NCI-H446 (cell line): ENCODE measurements around the gene CERK.
"Not testable (repeated sequence)": the region's sequence is repeated elsewhere in the genome, so short reads cannot be mapped to it uniquely, and the experiment has no call there.

ENCODE experiments used
- DNase-seq, 2 experiments: peaks; one replicate each; lab custom pipeline; 2025; lab: John Stamatoyannopoulos, UW

The CERK gene

DNA sequence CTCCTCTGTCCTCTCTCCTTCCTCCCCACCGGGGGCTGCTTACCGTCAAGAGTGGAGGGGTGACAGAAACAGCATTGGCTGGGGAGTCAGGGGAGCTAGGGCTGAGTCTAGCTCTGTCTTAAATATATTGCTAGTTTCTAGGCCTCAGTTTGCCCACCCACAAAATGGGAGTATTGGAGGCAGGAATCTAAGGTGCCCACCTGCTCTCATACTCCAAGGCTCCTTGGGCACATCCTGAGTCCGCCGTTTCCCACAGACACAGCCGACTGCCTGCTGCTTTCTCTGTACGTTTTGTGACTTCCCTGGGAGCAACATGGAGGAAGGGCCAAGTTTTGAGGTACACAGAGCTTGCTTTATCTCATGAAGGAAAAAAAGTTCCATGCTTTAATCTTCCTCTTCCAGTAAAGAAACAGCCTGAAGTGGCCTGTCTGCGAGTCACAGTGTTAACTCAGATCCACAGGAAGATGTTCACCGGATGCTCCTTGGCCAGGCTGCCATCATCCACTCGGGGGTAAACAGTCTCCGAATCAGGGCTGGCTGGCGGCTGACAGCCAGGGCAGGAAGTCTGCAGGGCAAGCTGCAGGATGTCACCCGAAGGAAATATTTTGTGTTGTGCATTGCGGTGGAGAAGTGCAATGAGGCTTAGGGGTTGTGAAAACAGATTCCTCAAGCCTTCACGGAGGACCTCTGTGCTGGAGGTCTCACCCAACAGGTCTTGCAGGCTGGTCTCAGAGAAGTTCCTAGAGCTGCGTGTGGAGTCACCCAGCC lies 11.0 kb upstream of the CERK start:
- DNase-seq, result no peak

DNA sequence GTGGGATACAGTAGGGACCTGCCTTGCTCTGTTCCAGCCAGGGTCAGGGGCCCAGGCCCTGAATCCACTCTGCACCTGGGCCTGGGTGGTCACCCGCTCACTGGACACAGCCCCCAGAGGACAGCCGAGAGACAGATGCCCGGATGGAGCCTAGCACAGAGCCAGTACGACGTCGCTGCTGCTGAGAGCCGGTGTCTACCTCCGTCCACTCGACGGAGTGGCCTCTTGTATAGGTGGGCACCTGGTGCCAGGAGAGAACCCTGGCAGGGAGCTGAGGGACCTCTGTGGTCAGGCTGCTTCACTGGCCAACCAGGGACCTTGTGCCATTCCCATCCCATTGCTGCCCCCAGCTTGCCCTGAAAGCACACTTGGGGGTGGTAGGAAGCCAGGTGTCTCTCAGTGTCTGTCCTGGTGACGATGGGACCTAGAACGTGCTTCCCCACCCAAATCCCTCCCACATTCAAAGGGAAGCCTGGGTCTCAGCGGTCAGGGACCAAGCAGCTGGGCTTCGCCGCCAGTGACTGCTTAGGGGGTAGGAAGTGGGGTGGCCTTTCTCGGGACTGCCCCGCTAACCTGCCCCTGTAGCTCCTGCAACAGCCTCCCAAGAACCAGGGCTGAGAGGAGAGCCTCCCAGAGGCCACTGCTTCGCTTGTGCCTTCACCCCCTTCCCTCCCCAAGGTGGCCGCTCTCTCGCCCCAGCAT lies 10.3 kb upstream of the CERK start:
- no peak for DNase-seq

DNA sequence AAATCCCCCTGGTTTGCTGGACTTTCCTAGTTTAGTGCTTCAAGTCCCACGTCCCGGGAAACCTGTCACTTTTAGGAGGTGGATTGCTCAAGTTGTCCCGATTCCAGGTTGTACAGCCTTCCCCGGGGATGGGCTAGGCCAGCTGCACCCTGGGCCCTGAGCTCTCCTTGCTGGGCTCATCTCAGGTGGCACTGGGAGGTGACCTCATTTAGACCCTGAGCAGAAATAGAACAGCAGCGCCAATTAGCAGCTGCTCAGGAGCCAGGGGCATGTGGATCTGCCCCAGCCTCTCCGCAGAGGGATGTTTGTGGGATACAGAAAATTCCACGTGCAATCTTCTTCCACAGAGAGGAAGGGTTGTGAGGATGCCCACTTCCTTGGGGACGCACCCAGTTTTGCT lies 9.6 kb upstream of the CERK start:
- no peak for DNase-seq

DNA sequence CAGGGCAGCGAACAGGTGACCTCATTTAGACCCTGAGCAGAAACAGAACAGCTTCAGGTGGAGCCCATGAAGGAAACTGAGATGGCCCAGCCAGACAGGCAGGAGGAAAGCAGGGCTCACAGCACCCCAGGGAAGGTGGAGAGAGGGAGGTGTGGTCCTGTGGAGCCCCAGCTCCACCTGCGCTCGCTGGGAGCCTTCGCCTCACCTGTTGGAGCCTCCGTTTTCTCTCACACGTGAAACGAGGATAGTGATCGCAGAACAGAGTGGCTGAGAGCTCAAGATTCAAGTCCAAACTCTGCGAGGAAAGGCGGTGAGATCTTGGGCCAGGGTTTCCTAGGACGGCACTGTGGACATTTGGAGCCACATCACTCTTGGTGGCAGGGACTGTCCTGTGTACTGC lies 8.6 kb upstream of the CERK start:
- no peak for DNase-seq

DNA sequence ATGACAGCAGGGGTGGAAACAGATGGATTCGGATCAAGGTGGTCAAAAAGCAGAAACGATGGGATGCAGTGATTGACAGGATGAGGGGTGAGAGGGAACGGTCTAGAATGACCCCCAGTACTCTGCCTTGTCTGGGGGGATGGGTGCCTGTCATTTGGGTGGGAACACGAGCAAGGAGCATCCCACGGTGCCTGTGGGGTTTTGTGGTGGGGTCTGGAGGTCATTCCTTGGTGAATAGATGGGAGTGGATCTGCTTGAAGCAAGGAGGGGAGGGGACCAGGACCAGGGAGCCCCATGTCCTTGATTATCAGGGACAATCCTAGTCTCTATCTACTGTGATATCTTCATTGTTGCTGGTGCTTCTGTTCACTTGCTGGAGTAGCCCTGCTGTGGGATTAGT lies 8.1 kb upstream of the CERK start:
- no peak for DNase-seq

DNA sequence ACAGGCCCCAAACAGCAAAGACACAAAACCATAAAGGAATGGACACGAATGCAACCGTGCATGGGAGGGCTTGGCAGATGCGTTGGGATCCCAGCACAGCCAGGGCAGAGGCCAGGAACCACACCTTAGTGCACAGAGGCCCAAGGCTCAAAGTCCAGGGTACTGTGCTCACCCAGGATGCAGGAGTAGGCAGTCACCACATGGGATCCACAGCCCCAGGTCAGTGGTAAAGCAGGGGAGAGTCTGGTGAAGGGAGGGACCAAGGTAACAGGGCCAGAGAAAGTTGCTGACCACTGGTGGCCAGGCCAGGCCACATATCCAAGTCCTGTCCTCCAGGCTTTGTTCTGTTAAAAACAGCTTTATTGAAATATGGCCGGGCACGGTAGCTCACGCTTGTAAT lies 6.5 kb upstream of the CERK start:
- DNase-seq, result no peak

DNA sequence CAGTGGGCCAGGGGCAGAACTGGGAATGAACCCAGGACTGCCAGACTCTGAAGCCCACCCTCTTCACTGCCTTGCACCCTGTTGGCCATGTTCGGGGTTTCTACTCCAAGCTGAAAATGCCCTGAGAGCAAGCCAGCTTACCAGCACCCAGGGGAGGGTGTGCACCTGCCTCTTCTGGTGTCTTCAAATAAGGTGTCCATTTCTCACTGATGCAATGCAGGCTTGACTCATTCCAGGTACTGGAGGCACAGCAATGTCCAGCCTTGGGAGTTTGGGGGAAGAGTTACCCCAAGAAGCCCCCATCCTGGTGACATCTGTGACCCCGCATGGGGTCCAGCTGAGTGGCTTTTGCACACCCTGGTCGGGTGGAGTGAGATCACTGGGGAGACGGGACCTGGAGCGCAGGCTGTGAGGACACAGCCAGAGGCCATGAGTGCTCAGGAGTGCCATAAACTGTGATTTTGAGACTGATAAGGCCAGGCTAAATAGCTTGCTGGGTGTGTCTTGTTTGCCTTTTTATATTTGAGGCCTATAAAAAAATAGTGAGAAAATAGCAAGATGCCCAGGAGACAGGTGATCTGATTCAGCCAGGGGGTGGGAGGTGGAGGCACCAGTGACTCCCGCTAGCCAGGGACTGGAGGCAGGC lies 4.6 kb upstream of the CERK start:
- no peak for DNase-seq

DNA sequence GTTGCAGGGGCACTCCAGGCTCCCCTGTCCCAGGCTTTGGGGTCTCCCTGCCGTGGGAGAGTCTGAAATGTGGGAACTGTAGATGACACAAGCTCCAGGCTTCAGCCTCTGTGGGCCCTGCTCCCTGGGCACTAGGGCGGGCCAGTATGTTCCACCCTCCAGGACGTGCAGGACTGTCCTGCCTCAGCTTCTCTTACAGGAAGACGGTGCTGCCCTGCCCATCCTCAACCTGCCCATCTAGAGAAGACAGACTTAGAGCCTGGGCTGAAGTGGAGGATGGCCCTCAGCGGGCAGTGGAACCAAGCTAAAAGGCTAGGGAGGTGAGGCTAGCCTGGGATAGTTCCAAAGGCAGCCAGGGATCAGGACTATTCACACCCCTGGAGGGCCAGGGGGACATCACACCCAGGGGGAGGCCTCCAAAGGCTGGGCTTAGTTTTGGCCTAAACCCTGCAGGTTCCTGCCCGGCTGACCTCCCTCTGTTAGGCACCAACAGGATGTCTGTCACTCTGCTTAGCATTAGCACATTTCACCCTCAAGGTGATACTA lies 4.0 kb upstream of the CERK start:
- no peak for DNase-seq

DNA sequence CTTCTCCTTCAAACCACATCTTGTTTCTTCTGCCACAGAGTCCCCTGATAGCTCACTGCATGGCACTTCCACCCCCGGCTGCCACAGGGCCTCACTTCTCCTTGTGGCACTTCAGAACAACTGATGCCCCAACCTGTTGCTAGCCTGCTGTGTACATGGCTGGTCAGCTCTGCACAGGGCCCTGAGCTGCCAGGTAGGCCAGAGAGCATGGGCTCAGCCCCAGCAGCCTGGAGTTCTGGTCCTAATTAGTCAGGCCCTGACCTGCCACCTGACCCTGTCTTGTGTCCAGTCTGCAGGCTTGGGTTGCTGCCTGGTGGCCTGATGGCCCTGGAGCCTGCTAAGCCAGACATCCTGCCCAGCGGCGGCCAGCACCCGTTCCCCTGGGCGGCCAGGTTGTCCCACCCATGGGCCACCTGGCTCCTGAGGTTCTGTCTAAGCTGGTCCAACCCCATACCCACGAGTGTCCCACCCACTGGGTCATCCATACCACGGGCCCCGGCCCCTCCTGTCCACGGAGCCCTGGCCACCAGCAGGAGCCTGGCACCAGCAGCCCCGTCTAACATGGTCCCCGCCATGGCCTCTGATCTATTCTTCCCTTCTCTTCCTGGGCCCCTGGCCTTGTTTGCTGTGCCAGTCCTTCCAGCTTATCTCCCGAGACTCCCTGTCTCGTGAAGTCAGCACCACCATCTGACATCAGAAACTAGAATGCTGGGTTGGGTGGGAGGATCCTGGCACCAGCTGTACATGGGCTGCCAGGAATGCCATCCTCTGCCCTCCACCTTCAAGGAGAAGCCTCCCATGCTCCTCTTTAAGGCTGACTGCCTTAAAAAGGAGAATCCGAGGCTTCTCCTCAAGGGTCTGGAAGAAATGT lies 3.1 kb upstream of the CERK start:
- no peak for DNase-seq

DNA sequence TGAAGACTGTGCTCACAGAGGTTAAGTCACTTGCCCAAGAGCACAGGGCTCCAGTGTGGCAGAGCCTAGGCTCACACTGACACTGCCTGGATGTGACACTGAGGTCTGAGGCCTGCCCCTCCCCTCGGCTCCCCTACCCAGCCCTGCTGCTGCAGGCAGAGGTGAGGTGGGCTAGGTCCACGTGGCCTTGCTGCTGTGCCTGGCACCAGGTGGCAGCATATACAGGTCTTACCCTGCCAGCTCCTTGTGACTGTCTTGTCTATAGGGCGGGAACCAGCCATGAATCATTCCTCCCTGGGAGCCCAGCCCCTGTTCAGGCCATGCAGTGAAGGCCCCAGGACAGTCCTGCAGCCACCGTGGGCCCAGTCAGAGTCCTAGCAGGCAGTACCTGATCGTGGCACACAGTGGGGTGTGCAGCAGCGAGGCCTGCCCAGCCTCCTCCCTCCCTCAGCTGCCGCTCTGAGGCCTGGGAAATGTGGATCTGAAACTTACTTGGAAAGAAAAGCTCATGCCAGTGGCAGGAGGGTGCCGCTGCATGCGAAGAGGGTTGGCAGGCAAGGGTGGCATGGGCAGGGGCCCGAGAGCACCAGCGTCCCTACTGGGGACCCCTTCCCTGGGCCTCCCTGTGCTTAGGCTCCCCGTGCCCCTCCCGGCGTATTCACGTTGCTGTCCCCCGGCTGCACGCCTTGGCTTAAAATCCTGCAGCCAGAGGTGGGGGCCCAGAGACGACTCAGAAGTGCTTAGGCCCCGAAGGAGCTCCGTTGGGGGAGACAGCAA lies 1.2 kb upstream of the CERK start:
- no peak for DNase-seq

DNA sequence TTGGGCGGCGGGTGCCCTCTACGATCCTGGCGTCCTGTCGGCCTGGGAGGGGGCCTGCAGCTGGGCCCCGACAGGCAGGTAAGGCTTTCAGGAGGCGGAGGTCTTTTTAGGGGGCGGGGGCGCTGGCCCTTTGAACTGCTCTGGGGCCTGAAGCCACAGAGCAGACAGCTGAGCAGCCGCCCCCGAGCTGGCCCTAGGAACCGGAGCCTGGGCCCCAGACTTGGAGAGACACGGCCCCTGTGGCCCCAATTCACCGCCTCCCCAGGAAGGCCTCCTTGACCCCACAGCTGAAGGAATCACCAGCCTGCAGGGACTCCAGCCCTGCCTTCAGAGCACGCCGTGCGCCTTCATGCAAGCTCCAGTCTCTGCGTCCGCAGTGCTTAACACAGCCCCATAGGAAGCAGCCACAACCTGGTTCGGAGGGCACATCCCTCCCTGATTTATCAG lies 618 bp upstream of the CERK start:
- no peak for DNase-seq

DNA sequence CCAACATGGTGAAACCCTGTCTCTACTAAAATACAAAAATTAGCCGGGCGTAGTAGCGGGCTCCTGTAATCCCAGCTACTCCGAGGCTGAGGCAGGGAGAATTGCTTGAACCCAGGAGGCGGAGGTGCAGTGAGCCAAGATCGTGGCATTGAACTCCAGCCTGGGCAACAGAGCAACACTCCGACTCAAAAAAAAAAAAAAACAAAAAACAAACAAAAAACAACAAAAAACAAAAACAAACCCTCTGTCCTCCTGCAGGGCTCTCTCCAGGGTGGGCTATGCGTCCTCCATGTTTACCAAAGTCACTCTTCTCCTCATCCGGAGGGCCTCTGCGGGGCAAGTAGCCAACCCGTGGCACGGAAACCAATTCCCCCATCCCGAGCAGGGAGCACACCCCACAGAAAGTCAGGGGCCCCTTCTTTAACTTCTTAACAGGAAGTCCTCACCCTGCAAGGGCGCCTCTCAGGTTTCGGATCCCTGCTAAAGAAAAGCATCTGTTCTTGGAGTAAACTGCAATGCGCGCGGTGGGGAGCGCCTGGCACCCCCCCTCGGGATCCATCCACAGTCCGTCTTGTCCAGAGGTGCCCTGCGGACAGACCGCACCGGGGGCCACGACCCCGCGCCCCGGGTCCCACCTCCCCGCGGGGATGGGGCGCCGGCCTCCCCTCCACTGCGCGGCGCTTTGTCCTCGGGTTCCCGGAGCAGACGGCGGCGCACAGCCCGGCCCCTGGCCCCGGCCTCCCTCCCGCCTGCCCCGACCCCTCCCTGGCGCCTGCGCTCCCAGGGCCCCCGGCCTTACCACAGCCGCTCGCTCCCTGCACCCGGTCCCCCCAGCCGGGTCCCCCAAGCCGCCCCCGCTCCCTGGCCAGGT lies 712 bp downstream of the CERK start:
- DNase-seq, result no peak

DNA sequence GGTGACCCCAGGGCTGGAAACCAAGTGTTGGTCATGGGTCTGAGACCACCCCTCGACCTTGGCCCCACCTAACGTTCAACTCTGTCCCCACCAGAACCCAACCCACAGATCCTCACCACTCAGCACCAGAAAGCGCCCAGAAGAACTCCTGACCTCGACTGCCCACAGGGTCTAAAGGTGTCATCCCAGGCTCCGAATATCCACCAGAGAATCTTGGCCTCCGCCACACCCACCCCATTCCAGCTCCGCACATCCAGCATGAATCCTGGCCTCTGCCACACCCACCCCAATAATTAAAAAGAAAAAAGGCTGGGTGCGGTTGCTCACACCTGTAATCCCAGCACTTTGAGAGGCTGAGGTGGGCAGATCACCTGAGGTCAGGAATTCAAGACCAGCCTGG lies 1.3 kb downstream of the CERK start:
- DNase-seq, result no peak

DNA sequence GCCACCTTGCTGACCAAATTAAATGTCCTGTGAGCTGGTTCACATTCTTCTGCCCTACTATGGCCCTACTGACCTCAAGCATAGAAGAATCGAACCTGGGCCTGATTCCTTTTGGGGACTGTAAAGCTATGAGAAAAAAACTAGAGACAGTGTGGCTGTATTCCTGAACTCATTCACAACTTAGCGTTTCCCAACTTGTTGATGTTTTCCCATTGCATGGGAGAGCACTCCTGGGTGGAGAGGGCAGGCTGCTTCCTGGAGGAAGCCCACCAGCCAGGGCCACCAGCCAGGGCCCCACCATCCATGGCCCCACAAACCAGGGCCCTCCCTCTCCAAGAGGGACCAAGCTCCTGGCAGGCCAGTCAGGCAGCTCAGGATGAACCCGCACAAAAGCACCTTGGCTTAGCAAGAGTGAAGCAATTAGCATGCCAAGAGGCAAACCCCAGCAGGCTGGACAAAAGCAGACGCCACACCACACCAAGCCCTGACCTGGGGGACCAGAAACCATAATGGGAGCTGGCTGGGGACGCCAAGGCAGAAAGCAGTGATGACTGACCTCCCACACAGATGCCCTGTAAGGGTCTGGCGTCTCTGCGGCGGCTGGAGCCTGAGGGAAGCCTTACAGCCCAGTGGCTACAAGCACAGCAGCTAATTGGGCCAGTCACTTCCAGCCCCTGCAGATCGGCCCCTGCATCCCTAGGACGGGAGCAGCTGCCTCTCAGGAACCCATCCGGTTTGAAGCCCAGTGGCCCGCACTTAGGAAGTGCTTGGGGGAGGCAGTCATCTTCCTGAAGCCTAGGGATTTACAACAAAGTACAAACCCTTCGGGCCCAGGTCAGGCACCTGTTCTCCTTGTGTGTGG lies 2.1 kb downstream of the CERK start:
- DNase-seq, result no peak

DNA sequence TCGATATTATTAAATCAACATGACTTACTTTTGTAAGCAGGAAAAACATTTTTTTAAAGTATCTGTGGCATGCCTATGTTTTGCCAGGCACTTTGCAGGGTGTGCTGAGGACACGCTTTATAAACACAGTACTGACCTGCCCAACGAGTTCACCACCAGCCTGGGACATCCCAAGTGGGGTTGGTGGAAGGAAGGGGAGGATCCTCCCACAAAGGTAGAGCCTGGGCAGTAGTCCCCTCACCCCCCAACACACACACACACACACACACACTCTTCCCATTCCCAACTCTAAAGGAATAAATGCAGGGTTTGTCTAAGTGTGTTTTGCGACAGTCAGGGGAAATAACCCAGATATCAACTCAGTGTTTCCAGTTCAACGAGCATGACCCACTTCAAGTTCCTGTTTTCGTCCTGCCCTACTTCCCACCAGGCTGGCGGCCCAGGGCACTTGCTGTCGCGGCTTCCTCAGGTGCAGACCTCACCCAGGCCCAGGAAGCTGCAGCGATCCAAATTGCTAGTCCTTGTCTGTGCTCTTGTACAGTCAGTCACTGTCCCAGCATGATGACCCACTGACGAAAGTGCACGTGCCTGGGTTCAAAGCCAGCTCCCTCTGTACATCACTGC lies 3.1 kb downstream of the CERK start:
- no peak for DNase-seq

DNA sequence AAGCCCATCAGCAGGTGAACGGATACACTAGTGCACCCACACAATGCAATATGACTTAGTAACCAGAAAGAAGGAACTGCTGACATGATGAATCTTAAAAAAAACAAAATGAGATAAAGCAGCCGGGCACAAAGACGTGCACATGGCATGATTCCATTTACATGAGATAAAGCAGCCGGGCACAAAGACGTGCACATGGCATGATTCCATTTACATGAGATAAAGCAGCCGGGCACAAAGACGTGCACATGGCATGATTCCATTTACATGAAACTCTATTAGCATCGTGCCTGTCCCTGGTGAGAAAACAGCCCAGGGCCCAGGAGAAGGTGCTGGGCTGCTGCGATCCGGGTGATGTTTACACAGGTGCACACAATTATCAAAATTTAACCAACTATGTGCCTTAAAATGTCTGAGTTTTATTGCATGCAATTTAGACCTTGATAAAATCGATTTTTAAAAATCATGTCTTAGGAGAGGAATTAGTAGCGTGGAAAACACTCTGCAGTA lies 3.8 kb downstream of the CERK start:
- DNase-seq, result not testable (repeated sequence)

DNA sequence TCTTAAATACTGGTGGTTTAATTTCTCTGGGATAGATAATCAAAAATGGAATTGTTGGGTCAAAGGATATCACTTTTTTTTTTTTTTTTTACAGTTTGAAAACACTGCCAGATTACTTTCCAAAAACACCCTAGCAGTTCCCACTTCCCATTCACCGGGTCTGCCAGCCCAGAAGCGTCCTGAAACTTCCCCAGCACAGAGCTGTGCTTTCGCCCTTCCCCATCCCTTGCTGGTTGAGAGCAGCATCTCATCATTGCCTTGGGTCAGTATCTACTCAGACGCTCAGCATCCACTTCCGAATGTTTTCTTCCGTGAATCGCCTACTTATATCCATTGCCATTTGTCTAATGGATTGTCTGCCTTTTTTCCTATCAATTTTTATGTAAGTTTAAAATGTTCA lies 5.5 kb downstream of the CERK start:
- DNase-seq, result no peak

DNA sequence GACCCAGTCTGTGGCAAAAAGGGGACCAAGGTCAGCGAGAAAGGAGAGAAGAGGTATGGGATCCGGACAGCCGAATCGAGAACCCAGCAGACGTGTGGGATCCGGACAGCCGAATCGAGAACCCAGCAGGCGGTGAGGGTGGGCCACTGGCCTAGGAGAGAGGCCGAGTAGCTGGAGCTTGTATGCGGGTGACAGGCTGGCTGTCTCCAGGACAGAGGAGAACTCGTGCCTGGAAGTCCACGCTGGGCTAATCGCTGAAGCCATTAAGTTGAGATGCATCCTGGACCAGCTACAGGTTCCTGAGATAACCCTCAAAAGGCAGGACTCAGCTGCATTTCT lies 6.0 kb downstream of the CERK start:
- no peak for DNase-seq
